HPDE6-E6E7 (cell line): ENCODE results near the gene NCK2.

Experiments used
- DNase-seq: peaks from one replicate; pipeline ENCODE4 v3.0.0; 2011; ENCODE audit warnings: missing footprints; ENCODE audit errors: extremely low spot score

Gene NCK2

GRCh38 chr2:105870858-105871257 is 126.1 kb downstream of the NCK2 start:
- no peak for DNase-seq

DNA sequence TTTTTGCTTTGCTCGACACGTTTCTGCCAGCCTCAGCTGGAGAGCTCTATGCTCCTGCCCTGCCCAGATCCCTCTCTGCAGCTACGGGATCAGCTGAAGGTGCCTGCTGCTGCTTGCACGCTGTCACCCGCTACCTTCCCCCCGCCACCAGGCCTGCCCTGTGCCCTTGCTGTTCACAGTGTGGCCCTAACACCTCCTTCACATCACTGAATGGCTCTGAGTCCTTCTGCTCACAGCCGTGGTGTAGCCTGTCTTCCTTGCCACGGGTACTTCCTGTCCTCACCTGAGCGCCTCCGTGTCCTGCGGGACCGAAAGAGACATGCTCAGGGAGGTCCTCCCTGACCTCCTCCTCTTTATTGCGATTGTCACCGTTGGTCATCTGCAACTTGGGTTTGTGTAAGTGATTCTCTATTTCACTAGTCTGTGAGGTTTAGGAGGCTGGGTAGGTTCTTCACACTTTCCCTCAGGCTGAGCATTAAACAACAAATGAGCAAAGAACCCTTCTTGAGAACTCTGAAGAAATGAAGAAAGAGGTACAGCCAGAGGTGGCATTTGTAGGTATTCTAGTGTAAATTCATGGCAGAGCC is 127.5 kb downstream of the NCK2 start:
- DNase-seq = no peak

DNA sequence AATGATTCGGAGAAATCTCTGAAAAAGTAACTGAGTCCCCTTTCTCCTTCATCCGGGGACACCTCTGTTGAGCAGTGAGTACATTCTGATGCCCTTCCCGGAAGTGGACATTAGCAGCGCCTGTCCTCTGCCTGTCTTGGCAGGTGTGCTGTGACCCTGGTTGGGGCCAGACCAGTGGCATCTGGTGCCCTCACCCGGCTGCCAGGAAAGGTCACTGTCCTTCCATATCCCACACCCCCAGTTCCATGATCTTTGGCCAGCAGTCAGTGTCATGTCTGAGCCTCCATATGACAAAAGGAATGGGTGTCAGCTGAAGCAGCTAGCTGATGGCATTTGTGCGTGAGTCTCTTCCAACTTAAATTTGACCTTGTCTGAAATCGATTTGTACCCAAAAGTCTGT is 128.1 kb downstream of the NCK2 start:
- DNase-seq = no peak

- DNase-seq = no peak
Measured at GRCh38 chr2:105873281-105873680, 128.6 kb downstream of the NCK2 start.

GRCh38 chr2:105873721-105874120 is 129.0 kb downstream of the NCK2 start:
- DNase-seq = peak; percentile 50

GRCh38 chr2:105874466-105874865 is 129.8 kb downstream of the NCK2 start:
- no peak for DNase-seq

DNA sequence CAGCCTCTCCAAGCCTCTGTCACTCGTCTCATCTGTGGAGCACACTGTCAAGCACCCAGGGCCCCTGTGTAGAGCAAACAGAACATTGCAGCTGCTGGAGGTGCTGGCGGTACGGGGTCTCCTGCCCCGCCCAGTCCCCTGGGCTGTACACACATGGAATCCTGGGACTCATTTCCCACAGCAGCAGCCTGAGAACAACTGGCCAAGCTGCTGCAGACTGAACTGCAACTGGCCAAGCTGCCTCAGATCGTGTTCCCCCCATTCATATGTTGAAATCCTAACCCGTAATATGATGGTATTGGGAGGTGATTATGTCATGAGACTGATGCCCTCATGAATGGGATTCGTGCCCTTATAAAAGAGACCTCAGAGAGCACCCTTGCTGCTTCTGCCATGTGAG is 130.5 kb downstream of the NCK2 start:
- DNase-seq = no peak

- no peak for DNase-seq
Measured at GRCh38 chr2:105876191-105876590, 131.5 kb downstream of the NCK2 start.

DNA sequence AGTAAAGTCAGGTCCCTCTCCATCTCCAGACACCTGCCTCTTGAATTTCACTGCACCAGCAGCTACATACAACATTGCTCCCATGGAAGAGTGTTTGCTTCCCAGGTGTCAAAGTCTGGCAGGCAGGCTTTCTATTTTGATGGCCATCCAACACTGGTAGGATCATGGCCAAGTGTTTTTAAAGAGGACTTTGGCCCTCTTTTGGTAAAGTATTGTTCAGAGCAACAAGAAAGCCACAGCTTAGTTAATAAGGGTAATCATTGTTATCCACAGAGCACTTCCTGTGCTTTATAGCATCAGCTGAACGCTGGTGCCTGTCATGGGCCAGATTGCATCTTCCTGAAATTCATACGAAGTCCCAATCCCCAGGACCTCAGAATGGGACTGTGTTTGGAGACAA is 133.2 kb downstream of the NCK2 start:
- no peak for DNase-seq

- DNase-seq = no peak
Measured at GRCh38 chr2:105879106-105879802, 134.5 kb downstream of the NCK2 start.

- DNase-seq = no peak
Measured at GRCh38 chr2:105879803-105880300, 135.1 kb downstream of the NCK2 start.

GRCh38 chr2:105880637-105881036 is 135.9 kb downstream of the NCK2 start:
- DNase-seq = no peak

GRCh38 chr2:105881286-105882136 is 136.8 kb downstream of the NCK2 start:
- no peak for DNase-seq

DNA sequence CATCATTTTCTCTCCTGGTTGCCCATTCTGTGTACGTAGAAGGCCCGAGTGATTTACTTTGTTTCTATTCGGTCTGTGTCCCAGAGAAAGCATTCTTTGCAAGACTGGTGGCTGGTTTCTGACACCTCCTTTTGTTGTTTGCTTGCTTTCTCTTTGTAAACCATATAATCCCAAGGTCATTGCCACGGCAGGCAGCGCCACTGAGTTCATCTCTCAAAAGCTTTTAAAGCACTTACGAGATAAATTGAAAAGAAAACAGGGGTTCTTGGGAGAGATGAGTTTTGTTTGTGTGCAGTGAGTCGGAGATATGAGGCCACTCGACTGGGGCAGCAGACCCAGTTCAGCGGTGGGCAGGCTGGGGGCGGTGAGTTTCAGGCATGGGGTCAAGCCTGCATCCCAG is 137.6 kb downstream of the NCK2 start:
- DNase-seq = no peak

GRCh38 chr2:105882920-105883435 is 138.3 kb downstream of the NCK2 start:
- DNase-seq = no peak

- no peak for DNase-seq
Measured at GRCh38 chr2:105883911-105884694, 139.4 kb downstream of the NCK2 start.

DNA sequence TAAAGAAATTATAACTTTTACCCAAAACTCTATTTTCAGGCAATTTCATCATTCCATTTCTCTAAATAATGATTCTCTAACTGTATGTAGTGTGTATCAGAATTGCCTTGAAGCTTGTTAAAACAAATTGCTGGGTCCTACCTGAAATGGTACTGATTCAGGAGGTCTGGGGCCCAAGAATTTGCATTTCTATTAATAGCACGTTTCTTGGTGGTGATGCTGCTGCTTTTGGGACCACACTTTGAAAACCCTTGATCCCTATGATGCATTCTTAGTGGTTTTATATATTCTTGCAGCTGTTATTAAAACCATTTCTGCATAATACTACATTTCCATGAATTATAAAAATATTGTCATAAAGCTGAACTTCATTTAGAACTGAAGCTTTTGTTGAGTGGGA is 140.7 kb downstream of the NCK2 start:
- no peak for DNase-seq

GRCh38 chr2:105886029-105886454 is 141.3 kb downstream of the NCK2 start:
- no peak for DNase-seq

DNA sequence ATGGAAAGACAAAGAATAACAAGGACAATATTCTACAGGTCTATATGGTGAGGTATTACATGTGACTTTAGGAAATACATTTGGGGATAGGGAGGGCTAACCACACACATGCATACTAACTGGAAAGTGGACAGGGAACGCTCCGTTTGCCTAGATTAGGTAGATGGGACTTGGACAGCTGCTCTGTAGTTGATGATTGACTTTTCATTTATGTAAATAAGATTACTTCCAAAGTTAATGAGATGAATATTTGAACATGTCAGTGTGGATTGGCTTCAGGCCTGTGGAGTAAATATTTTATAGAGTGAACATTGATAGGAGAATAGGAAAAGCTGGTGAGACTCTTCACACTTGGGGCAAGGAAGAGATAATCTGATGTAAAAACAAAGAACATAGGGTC is 142.0 kb downstream of the NCK2 start:
- no peak for DNase-seq

DNA sequence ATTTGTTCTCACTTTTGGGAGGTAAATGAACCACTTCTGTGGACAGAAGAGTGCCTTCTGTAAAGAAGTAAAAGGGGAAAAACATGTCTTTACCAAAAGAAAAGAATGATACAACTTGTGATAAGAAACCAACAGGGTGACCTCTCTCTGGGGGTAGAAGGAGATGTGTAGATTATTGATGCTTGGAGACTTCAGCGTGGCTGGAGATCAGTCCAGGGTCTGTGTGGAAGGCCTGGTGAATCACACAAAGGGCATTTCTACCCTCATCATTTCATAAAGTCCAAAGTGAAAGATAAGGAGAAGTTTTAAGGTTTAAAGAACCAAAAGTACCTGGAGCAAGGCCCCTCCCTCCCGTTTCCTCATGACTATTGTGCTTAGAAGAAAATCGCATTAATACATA is 142.5 kb downstream of the NCK2 start:
- no peak for DNase-seq

DNA sequence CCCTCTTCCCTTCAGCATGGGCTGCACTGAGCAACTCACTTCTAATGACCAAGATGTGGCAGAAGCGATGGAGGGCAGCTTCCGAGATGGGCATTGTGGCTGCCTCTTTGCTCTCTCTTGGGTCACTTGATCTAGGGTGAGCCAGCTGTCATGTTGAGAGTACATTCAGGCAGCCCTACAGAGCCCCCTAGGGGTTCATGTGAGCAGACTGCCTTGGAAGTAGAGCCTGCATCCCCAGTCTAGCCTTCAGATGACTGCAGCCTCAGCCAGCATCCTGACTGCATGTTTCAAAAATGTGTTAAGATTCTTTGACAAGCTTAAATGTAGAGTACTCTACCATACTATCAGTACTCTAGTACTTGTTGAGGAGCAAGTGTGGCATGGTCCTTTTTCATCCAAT is 143.9 kb downstream of the NCK2 start:
- no peak for DNase-seq

GRCh38 chr2:105889046-105889445 is 144.3 kb downstream of the NCK2 start:
- no peak for DNase-seq
